HT1080 (cell line): Measurements from ENCODE around the gene SCFD2. TPM values are rescaled to one million over a fixed set of nuclear protein-coding genes. Genes with fewer than 3 reads are reported as not detected.

ENCODE experiments used
- DNase-seq: peaks from one replicate; pipeline ENCODE4 v3.0.0-alpha.2; 2015; ENCODE audit warnings: low read depth
- total RNA-seq: library from RNA; depleted of rRNA; stranded (reverse); fragments of >200 nt; shearing (Covaris generic); gene quantifications from 2 replicates; pipeline ENCODE4 v1.2.3, GENCODE V29; 2014

SCFD2 gene
- total RNA-seq, 1 experiment from 2014 or later = 28.0 TPM

DNA sequence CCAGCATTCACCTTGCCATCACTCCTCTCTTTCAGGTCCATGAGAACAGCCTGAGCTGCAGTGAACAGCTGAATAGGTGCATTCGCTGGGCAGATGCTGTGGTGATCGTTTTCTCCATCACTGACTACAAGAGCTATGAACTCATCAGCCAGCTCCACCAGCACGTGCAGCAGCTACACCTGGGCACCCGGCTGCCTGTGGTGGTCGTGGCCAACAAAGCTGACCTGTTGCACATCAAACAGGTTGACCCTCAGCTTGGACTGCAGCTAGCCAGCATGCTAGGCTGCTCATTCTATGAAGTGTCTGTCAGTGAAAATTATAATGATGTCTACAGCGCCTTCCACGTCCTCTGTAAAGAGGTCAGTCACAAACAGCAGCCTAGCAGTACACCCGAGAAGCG lies 500.6 kb downstream of the SCFD2 start:
- no peak for DNase-seq

DNA sequence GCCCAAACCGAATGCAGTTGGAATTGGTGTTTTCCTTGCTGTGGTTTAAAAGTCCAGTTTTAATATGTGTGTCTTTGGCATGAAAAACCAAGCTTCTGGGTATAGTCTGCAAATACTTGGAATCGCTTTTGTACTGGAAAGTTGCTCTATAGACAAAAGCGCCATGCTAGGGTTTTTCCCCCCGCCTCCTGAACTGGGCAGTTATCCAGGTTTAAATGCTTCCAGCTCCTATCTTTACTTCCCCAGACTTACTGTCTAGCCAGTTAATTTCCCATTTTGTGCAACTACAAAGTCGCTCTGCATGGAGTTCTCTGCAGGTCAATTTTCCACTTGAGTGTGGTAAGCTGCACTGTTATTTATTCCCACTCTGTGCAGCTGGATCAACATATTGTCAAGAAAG lies 501.1 kb downstream of the SCFD2 start:
- no peak for DNase-seq

DNA sequence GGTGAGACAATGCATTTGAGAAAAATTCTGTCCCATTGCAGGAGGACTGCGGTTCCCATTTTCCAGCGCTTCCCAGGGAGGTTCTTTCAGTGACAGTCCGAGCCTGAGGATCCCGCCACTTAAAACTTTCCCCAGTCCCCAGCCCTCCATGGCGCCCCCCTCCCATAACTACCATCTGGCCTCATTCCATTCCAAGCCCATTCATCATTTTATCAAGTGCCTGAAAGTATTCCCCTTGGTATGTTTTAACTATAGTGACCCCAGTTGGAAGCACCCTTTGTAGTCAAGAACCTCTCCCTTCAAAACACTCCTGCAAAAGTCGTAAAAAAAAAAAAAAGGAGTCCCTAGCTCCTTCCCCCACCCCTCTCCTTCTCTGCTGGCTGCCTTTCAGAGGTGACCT lies 502.5 kb downstream of the SCFD2 start:
- DNase-seq = no peak

DNA sequence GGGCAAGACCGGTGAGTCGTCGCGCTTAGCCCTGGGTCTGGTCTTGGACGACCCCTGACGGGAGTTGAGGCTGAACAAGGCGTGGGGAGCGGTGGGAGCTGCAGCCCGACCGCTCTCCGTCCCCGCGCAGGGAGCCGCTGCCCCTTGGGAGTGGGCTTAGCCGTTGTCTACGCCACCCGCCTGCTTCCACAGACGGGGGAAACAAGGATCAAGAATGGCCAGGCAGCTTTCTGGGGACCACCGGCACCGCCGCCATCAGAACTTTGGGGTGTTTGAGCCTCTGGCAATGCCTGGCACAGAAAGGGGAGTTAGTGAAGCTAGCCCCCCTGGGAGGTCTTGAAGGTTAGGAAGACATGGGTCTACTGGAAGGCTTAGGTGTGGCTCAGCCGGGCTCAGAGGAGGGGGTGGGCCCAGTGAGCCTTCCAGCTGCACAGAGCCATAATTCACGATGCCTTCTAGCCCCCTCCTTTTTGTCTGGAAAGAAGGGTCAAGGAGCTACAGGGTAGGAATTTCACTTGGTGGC lies 503.2 kb downstream of the SCFD2 start:
- DNase-seq = no peak

DNA sequence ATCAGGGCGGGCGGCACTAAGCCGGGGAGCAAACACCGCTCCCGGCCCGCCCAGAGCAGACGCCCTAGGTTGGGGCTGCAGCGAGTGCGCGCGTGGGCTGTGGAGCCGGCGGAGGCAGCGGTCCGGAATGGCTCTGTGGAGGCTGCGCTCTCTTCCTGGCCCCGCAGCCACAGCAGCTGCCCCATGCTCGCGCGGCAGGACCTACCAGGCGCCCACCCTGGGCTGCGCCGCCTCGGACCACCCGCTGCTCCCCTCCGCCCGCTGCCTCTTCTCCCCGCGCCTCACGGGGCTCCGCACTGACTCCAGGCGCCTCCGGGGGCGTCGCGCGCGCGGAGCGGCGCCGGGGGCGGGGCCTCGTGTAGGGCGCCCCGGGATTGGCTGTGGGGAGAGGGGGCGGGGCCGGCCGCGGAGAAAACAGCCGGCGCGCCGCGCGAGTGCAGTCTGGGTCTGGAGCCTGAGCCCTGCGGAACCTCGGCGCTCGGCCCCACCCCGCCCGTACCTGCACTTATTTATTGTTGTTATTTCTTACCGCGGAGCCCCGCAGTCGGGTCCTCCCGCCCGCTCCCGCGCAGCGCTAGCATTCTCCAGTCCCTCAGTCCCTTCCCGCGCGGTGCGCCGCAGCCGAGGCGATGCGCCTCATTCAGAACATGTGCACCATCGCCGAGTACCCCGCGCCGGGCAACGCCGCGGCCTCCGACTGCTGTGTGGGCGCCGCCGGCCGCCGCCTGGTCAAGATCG lies 503.8 kb downstream of the SCFD2 start, which contains the start of gene RASL11B:
TSS of gene RASL11B (plus strand) at position 439 of the 738 bp plus-strand sequence. CDS start at position 630, 191 bp downstream.
- DNase-seq = peak; percentile 8

DNA sequence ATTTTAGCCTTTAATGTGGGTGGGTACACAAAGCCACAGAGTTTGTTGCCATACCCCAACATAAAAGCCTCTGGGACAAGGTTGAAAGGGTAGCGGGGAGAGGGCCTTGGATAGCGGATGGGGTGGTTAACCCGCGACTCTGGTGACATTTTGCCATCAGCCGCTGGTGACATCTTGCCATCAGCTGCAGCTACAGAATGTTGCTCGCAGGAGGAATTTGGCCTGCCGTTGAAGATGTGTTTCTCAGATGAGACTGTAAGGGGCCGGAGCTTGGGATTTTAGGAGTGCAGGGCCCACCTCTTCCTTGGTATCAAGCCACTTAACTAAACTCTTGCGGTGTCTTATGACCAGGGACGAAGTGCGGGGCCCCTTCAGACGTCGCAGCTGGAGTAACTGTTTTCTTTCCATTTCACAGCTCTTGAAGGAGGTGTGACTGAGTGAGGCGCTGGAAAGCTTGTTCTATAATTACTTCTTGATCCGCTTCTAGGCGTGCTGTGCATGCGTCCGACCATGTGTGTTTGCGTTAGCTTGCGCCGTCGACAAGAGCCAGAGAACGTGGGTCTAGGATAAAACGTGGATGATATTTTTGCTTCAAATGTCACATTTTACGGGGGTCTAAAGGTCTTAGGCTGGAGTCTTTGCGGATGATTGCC lies 504.6 kb downstream of the SCFD2 start:
- DNase-seq = no peak

DNA sequence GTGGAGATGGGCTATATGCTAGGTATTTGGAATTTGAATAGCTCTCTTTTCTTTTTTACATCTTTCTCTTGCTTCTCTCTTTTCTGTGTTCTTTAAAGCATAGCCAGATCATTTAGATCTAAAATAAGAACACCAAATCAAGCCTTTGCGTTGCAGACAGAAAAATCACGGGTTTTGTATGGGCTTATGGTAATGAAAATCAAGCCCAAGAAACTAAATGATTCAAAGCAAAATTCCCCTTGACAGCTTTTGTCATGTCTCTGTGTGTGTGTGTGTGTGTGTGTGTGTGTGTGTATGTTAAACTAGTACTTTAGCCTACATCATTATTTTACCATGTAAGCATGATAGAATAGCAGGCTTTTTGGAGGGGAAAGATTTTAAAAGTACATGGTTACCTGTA lies 505.5 kb downstream of the SCFD2 start:
- DNase-seq = no peak

DNA sequence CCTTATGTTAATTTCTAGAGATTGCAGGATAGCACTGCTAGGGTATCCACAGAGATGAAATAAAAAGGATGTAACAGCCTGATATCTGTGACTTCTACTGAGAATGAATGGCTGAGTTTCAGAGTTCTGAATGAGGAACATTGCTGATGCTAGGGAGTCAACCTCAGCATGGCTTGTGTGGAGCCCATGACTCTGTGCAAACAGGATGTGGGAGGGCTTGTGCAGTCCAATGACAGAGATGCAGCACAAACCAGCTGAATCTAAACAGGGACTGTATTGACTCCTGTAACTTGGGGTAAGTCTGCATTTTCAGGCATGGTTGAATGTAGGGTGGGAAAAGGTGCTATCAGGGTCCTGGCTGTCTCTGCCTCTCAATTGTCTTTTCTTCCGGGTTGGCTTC lies 509.1 kb downstream of the SCFD2 start:
- no peak for DNase-seq

DNA sequence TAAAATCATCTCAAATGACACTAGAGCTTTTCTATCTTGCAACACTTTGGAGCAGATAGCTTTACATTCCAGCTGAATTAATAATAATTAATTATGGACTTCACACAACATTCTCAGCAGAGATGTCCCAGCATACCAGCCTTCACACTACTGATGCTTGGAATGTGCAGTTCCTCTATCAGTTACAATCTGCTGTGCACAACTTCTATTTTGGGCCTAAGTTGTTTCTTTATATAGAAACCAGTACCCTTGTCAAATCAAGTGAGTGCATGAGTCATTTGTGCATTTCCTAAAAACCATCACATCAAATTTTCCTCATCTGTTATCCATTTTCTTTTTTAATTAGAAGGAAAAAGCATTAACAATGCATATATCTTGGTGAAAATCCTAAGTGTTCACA lies 512.5 kb downstream of the SCFD2 start:
- DNase-seq = no peak

DNA sequence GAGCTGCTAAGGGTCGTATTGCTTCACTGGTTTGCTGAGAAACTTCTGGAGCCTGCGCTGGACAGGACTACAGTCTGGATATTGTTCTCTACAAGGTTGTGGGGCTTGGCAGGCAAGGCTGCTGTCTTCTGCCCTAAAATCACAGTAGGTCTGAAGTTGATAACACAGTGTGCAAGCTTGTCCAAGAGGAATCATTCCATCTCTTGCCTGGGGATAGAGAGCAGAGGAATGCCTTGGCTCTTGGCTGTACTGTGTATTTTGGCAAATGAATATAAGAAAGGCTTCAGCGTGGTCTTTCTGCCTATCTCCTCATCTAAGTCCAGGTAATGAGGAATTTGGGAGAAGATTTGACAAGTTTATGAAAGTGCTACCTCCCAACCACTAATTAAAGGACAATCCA lies 513.1 kb downstream of the SCFD2 start:
- no peak for DNase-seq

DNA sequence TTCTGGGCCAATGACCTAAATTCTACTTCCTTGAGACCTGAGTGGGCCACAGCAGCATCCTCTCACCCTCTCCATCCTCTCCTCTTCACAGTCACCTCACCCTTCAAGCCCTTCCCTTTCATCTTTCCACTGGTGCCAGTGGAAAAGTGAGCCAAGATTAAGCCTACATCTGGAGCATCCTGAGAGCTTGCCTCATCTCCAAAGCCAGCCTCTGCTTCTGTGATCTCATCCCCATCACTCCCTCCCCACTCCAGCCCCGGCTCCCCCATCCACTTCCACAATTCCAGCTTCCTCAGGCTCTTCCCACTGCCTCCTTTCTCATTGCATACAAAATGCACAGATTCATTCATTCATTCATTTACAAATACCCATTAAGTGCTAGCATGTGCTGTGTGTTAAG lies 513.8 kb downstream of the SCFD2 start:
- DNase-seq = no peak

DNA sequence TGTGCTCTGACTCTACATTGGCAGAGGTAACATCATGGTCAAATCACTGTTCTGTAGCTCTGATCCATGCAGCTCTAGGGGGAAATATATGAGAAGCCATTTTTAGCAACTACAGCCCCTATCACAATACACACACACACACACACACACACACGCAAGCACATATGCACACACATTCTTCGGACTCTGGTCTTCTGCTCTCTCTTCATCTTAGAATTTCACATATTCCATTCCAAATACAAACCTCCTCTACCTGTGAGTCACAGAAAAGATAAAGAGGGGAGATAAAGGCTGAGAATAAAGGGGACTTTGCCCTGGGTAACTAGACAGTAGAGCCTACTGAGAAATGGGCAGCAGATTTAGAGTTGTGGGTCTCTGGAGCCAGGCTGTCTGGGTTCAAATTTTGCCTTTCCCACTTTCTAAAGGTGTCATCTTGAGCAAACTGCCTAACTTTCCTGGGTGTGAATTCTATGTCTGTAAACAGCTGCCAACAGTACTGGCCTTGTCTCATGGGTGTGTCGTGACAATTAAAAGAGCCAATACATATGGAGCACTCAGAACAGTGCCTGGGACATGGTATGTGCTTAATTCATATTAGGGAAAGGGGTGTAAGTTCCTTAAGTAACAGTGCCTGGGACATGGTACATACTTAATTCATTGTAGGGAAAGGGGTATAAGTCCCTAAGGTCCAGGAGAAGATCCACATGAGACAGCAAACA lies 515.3 kb downstream of the SCFD2 start:
- DNase-seq = no peak

DNA sequence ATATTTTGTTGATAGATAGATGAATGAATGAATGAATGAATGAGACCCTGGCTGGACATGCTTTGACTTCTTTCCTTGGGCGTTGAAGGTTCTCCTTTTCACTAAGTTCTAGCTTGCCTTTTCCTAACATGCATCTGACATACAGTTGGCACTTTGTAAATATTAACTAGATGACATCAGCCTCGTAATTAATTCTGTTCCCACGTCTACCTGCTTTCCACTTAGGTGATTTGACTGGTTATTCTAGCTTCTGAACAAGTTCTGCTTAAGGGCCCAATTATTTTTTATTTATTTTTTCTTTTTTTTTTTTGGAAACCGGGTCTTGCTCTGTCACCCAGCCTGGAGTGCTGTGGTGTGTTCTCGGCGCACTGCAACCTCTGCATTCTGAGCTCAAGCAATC lies 517.6 kb downstream of the SCFD2 start:
- DNase-seq = no peak

DNA sequence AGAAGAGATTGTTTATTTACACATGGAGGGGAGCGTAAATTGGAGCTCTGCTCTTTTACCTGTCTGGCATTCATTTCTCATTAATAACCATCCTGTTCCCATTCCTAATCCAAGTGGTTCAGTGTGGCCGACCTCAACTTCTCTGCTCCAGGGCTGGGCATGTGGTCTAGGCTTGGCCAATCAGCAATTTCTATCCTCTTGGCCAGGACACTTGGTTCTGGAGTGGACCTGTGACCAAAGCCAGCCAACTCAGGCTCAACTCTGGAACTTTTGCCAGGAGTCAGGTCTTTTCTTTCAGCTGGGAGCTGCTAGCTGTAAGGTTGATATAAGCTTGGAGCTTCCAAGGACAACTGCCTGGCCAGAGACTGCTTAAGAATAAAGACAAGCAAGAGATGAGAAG lies 519.4 kb downstream of the SCFD2 start:
- DNase-seq = no peak

DNA sequence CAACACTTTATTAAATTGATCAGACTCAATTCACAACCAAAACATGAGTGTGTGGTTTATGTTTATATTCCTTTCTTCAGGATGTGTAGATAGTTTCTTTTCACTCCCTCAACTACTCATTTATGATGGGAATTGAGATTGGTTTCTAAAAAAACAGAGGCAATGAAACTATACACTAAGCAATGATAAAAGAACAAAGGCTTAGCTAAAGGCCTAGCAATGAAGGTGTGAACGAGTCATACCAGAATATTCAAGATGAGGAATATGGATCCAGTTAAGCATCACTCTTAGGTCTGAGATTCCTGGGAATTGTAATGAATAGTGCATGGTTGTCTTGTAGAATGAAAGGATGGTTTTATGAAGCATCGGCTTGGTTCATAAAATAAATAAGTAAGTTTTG lies 521.3 kb downstream of the SCFD2 start:
- DNase-seq = no peak

DNA sequence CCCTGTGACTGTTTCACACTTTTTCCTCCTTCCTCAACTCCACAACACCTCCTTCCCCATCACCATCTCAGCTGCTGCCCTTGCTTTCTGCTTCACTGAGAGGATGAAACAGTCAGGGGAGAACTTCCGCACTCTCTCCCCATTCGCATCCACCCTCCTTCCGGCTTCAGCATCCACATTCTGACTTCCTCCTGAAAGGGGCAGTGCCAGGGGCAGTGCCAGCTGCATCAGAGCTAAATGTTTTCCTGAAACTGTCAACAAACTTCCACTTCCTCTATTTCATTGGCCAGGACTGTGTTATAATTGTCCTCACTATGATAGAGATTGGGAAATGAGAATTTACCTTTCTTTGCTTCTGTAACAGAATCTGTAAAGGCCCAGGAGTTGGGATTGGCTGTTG lies 521.9 kb downstream of the SCFD2 start:
- no peak for DNase-seq

DNA sequence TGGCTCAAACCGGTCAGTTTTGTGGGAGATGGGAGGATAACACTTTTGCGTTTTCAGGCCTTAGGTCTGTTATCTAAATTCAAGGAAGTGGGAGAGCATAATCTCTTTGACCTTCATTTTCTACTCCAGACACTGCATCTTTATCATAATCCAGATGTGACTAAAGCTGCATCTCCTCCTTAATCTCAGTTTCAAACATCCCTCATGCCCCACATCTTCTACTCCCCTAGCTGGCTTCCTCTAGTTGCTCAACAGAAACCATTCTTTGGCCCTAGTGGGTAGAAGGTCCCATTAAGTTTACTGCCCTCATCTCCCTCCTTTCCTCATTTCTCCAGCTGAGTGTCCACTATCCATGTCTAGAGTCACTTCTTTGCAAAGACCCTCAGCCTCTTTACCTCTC lies 522.5 kb downstream of the SCFD2 start:
- no peak for DNase-seq

DNA sequence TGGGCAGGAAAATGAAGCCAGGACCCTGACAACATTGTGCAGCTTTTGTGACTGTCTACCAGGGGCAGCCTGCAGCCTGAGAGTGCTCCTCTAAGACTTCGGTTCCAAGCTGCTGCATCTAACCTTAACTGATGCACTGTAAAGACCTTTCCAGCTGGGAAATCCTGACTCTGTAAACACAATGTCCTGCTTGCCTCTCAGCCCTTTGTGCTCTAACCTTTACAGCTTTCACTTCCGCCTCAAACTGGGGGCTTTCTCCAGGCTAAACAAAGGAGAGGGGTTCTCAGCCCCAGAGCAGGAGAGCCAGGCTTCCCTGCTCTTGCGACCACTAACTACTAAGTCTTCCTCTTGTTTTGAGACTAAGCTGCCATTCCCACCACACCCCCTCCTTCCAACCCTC lies 523.1 kb downstream of the SCFD2 start:
- no peak for DNase-seq

DNA sequence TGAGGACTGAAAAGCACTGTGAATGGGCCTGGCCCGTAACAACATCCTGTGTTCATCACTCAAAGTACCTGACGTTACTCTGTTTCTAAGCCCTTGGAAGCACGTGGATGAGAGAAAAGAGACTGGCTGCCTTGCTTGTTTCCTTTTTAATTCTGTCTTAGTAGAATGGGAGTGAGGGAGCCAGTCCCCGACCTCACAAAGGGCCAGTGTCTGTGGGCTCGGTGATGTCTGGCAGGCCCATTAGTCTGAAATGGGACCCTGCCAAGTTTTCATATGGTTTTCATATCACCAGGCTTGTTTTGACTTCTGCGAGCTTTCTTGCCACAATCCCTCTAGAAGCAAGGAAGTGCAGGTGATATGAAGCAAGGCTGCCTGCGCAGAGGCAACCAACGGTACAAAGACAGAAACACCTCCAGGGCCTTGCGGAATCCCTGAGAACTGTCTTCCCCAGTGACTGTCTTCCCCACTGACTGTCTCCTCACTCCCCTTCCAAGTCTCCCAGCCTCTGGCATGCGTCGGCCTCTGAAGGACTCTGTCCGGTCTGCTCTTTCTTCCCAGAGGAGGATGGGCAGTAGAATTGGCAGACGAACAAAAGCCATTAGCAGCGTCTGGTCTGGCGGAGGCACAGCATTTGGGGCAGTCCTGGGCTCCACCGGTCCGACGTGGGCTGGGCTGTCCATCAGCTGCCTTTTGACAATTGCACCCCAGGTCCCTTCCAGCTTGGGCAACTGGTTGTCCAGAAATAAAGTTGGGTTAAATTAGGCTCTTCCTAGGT lies 524.0 kb downstream of the SCFD2 start:
- no peak for DNase-seq

DNA sequence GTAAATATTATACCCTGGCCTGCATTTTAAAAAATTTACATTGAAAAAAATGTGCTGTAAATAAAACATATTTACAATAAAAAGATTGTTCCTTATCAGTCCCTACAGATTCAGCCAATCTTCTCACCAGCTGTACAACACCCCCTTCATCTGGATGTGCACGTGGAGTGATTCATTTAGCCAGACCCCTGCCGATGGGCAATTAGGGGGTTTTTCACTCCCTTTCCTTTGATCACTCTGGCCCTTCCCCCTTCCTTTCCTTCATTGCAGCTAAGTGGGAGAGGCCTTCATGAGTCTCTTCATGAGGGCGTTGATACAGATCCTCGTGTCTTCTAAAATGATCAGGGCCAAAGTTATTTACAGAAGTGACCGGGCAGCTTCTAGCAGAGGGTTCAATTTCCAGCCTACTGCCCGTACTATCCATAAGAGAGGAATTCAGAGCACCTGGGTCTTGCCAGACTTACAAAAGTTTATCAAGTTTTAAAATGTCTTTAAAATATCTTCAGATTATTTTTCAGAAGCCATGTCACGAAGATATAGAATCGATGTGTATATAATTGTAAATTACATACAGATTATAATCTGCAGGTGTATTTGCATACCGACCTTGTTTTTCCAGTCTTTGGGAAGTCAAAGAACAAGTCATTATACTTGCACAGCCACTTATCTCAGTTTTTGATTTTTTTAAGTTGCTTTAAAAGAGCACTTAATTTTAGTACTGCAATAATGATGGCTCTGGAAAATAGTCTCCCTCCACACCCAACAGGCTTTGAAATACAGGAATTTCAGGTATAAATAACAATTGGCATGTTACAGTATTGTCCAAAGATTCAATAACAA lies 525.1 kb downstream of the SCFD2 start:
- no peak for DNase-seq
